ENCODE measurements around the gene CPA5. TPM values are rescaled to one million over a fixed set of nuclear protein-coding genes. Genes with fewer than 3 reads are reported as not detected.

Gene CPA5
- total RNA-seq, 1 donor from 2014 or later, result not detected

DNA sequence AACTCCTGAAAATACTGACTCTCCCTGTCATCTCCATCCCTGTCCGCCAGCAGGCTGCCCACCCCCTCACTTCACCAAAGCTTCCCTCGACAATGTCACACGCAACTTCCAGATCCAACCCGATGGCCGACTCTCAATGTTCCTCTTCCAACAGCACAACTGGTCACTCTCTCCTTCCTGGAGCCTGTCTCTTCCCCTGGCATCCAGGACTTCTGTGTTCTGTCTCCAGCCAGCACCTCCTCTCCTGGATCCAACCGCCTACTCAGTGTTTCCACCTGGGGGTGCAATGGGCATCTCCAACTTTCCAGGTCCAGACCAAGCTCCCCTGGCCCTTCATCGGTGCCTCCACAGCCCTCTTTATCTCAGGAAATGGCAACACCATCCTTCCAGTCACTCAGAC is 8.6 kb downstream of the CPA5 start:
- intact Hi-C loops (cut with DNase I), result no loop called here
- DNase-seq, result no peak
- no peak for ATAC-seq (ENCODE audit: poor library complexity)

- intact Hi-C loops (cut with DNase I), result no loop called here
- ATAC-seq (ENCODE audit: poor library complexity), result peak; percentile 46
- DNase-seq, result no peak
These were observed 11.7 kb downstream of the CPA5 start for GRCh38 chr7:130356121-130356875.

- intact Hi-C loops (cut with DNase I), result no loop called here
- DNase-seq, result no peak
- peak; percentile 62 for ATAC-seq (ENCODE audit: poor library complexity)
These were observed 12.4 kb downstream of the CPA5 start for GRCh38 chr7:130356876-130357611.

DNA sequence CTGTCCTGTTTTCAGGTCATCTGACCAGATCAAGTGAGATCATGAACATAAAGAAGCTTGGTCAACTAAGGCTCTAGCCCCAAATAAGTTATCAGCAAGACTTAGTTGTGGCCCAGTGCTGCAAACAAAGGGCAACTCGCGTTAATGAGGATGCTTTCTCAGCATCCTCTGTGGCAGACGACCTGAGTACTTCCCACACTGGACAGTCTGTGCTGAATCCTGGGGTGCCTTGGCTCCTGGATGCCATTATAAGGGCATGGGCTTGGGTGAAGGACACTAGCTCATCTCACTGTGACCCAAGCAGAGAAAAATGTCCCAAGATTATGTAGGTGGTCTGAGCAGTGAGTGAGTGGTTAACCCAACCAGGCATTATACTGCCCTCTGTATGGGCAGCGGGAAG is 13.9 kb downstream of the CPA5 start:
- ATAC-seq (ENCODE audit: poor library complexity) (no peak), DNase-seq (no peak)
- intact Hi-C loops (cut with DNase I), result no loop called here

DNA sequence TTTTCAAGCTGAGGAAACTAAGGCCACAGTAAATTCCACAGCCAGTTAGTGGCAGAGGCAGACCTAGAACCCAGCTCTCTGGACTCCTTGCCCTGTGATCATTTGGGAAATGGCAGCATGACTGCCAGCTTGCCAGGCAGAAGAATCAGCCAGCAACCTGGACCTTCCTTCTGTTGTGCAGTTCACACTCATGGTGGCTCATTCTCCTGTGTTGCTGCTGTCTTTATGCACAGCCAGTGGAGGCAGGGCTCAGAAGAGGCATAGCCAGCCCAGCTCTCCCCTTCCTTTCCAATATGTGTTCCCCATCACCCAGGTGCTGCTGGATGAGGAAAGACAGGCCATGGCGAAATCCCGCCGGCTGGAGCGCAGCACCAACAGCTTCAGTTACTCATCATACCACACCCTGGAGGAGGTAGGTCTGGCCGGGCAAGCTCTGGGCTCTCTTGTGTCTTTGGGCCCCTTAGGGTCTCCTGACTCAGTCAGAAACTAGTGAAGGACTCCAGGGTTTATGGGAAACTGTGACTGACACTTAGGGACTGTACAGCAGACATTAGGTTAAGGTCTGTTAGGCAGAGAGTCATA is 14.8 kb downstream of the CPA5 start:
- intact Hi-C loops (cut with DNase I), result no loop called here
- DNase-seq (no peak), ATAC-seq (ENCODE audit: poor library complexity) (no peak)

DNA sequence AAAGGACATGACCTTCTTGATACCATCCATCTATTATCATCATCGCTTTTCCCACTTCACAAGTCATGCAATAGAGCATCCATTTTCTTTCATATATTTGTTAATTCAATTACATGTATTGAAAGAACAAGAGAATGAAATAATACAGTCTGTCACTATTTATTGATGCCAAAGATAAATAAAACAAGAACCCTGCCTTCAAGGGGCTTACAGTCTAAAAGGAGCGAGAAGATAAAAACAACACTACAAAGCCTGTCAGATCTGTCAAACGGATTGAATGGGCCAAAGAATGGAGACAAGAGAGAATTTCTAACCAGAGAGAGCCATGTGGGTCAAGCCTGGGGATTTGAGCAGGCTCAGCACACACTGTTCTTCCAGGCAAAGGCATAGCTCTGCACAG is 15.9 kb downstream of the CPA5 start:
- ATAC-seq (ENCODE audit: poor library complexity) (no peak), DNase-seq (no peak)
- intact Hi-C loops (cut with DNase I), result no loop called here

- ATAC-seq (ENCODE audit: poor library complexity) (no peak), DNase-seq (no peak)
- intact Hi-C loops (cut with DNase I), result no loop called here
These were observed 17.1 kb downstream of the CPA5 start for GRCh38 chr7:130361681-130362080.

GRCh38 chr7:130362251-130362816 is 17.7 kb downstream of the CPA5 start:
- no peak for DNase-seq

DNA sequence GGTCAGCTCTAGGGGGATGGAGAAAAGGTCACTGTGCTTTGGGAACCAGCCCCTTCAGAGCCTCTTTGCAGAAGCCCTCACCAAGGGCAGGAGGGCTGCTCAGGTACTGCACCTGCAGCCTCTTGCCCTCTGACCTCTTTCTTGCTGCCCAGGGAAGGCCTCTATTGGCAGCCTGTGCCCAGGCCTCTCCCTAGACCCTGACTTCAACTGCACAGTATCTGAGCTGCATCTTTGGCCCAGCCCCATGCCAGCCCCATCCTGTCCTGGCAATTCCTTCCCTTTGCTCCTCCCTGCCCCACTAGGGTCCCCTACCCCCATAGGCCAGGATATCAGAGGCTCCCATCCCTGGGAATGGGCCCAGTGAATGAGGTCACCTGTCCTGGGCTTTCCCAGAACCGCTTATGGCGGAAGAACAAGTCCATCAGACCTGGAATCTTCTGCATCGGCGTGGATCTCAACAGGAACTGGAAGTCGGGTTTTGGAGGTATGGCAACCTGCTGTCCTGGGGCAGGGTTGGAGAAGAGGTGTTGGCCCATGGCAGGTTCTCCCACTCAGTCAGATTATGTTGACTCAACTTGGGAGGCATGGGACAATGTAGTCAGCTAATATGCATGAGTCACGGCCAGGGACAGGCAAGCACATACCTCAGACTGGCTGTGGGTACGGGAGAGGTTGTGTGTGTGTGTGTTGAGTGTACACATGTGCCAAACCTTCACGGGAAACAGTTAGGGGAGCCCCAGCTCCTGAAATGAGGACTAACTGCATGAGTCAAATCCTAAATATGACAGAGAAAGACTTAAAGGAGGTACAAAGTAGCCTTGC is 18.6 kb downstream of the CPA5 start:
- ATAC-seq (ENCODE audit: poor library complexity) (no peak), DNase-seq (no peak)
- intact Hi-C loops (cut with DNase I), result no loop called here

More at GRCh38 chr7:130362251-130362816, 17.7 kb downstream of the CPA5 start:
- no peak for ATAC-seq (ENCODE audit: poor library complexity)
- intact Hi-C loops (cut with DNase I), result no loop called here

DNA sequence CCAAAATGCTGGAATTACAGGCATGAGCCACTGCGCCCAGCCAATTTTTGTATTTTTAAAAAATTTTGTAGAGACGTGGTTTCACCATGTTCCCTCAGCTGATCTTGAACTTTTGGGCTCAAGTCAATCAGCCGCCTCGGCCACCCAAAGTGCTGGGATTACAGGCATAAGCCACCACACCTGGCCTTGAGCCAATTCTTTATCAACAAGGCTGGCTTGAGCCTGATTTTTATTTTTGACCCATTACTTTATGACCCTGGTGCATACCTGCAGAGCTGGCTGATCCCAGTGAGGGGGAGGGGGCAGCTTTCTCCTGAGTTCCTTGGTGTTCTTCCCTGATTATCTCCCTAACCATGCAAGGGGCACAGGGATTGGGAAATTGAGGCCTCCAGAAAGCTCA is 19.8 kb downstream of the CPA5 start:
- no peak for DNase-seq
- intact Hi-C loops (cut with DNase I), result no loop called here
- ATAC-seq (ENCODE audit: poor library complexity), result no peak

DNA sequence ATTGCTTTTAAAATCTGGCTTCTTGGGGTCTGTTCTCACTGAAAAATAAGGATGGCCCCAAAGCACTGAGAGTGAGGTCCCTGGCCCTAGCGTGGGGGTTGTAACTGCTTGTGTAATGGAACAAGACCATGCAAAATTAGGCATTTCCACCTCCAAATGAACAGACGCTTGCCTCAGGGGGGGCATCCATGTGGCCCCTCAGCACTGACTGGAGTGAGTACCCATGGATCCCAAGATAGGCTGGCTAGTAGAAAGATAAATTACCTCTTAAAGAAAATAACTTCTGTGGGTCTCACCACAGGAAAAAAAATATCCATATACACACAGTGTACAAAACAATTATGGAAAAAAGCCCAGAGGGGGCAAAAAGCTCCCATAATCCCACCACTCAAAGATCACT is 20.5 kb downstream of the CPA5 start:
- no peak for ATAC-seq (ENCODE audit: poor library complexity)
- DNase-seq, result no peak
- intact Hi-C loops (cut with DNase I), result no loop called here

- intact Hi-C loops (cut with DNase I), result no loop called here
- DNase-seq (no peak), ATAC-seq (ENCODE audit: poor library complexity) (no peak)
These were observed 21.2 kb downstream of the CPA5 start for GRCh38 chr7:130365511-130366441.

DNA sequence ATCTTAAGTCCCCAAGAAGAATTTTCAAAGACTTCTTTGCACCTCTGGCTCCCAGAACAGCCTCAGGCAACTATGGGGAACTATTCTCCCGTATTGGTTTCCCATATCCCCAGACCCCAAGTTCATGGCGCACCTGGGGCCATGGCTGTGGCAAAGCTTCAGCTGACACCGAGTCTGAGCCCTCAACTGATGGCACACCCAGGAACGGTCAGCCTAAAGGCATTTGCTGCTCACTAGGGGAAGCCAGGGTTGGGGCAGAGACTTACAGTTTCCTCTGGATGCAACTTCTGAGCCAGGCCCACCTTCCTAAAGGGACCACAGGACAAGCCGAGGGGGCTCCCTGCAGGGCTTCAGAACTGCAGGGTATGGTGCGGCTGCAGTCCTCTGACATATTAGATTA is 21.9 kb downstream of the CPA5 start:
- DNase-seq (no peak), ATAC-seq (ENCODE audit: poor library complexity) (no peak)
- intact Hi-C loops (cut with DNase I), result no loop called here

DNA sequence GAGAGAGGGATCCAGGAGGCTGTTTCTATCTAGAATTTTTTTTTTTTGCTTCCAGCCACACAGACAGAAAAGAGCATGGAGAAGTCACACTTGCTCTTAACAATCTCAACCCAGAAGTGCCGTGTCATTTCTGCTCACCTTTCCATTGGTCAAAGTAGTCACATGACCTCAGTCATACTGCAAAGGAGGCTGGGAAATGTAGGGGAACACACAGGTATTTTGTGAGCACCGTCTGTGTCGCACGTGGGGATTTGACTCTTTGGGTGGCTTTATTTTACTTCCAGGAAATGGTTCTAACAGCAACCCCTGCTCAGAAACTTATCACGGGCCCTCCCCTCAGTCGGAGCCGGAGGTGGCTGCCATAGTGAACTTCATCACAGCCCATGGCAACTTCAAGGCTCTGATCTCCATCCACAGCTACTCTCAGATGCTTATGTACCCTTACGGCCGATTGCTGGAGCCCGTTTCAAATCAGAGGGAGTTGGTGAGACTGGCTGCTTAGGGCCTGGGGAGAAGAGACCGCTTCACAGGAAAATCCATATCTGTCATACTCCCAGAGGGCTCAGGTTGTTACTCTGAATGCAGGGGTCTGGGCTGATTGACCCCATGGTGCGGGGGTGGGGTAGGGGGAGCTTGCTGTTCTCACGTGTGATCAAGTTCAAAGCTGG is 22.6 kb downstream of the CPA5 start:
- intact Hi-C loops (cut with DNase I), result no loop called here
- ATAC-seq (ENCODE audit: poor library complexity) (no peak), DNase-seq (no peak)

DNA sequence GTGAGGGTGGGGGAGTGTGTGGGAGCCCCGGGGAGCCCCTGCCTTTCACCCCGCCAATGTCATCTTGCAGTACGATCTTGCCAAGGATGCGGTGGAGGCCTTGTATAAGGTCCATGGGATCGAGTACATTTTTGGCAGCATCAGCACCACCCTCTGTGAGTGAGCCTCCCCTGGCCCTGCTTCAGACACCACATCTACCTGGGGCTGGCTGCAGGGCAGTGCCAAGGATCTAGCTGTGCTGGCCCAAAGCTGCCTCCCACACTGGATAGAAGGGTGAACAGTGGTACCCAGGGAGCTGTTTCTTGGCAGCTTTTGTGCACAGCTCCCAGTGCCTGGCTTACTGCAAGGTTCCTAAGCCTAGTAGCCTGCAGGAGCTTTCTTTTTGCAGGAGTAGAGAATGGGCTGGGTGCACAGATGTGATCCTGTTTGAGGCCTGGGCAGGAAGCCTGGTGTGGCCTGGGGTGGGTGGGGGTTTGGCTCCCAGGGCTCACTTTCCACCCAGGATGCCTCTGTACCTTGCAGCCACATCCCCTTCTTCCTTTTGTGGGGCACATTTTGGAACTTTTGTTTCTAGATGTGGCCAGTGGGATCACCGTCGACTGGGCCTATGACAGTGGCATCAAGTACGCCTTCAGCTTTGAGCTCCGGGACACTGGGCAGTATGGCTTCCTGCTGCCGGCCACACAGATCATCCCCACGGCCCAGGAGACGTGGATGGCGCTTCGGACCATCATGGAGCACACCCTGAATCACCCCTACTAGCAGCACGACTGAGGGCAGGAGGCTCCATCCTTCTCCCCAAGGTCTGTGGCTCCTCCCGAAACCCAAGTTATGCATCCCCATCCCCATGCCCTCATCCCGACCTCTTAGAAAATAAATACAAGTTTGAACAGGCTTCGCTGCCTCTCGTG is 23.5 kb downstream of the CPA5 start:
- intact Hi-C loops (cut with DNase I), result no loop called here
- ATAC-seq (ENCODE audit: poor library complexity) (no peak), DNase-seq (no peak)

DNA sequence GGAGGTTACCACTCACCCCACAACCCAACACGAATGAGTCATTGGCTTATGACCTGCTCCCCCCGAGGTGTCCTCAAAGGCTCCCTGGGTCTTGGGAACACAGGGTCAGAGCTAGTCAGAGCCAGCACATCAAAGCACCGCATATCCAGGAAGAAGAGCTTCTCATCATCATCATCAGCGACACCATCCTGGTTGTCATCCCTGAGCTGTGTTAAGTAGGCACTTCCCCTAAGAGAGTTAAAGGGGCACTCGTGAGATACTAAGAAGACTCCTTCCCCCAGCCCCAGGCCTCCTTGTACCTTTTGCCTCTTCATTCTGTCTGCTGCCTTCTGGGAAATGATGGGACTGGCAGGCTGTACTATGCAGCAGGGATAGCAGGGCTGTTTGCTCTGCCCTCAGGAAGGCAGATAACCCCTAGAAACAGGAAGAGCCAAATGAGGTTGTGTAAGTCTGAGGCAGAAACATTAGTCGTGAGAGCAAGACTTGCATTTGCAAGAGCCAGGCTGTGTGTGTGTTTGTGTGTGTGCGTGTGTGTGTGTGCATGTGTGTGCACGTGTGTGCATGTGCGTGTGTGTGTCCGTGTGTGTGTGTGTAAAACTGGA is 24.6 kb downstream of the CPA5 start:
- intact Hi-C loops (cut with DNase I), result no loop called here
- DNase-seq (no peak), ATAC-seq (ENCODE audit: poor library complexity) (peak; percentile 25)

All from Right ventricle myocardium superior (tissue), 1 donor.